ENCODE results near the gene CNOT6L.

GRCh38 chr4:77762531-77762930 lies 56.6 kb downstream of the CNOT6L start:
- TF ChIP-seq POLR2A (IDR thresholded peaks at IDR 0.05) (no peak), CTCF (IDR thresholded peaks at IDR 0.05) (no peak)
